ENCODE measurements around the gene IFT27. TPM values are rescaled to one million over a fixed set of nuclear protein-coding genes. Genes with fewer than 3 reads are reported as not detected.

The IFT27 gene, protein sequence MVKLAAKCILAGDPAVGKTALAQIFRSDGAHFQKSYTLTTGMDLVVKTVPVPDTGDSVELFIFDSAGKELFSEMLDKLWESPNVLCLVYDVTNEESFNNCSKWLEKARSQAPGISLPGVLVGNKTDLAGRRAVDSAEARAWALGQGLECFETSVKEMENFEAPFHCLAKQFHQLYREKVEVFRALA
- 10 to 100 TPM; 24.4 to 25.7 TPM for total RNA-seq

GRCh38 chr22:36775964-36776669, at the start of gene IFT27:
TSS of gene IFT27 (minus strand) at chr22:36776119. CDS start at chr22:36775707, 412 bp downstream.

DNA sequence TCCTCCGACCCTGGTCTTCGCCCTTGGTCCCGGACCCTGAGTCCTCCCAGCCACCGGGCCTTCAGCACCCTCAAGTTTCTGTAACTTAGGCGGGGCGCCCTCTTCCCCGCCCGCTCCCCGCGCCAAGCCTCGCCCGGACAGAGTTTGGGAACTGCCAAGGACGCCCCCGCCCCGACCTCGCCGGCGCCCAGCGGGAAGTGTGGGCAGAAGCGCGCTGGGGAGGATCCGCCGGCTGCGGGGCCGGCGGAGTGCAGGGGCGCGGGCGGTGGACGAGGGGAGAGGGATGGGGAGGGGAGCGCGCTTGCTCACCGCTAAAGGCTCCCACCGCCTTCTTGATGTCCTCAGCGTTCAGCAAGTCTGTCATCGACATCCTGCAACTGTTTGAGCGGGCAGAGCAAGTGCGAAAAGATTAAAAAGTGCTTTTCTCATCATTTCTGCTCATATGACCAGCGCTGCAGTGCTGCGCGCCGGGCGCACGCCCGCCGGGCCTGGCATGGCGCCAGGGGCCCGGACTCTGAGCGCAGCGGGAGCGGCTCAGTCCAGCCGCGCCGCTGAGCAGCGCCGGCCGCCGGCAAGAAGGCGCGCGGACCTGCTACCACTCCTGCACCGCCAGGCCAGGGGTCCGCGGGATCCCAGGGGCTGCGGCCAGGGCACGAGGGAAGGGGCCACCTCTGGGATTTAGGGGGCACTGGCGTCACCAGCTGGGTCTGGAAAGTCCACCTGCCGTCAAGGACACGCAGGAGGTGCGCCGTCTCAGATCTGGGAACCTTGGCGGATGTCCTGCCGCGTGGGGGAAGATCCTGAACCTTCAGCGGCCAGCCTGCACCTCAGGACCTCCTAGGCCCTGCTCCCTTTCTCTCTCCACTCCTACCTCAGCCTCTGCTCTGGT, 41.0 kb upstream of the IFT27 start, which contains the start of gene PVALB:
Gene PVALB (minus strand): TSS at position 400 of the 889 bp plus-strand sequence. CDS start 30 bp downstream, at position 370.

Other genes with a start within 250 kb of the IFT27 start
- 100 to 1,000 TPM; 211 to 215 TPM for gene EIF3D, start 247.0 kb downstream of the IFT27 start, total RNA-seq
- gene CACNG2, start 72.4 kb downstream of the IFT27 start, total RNA-seq = not detected
- gene PVALB, start 40.9 kb upstream of the IFT27 start, total RNA-seq = not detected
- gene NCF4, start 84.9 kb upstream of the IFT27 start, total RNA-seq = 10 to 100 TPM in 1 of 2 experiments, 1 to 10 TPM in 1; 9.7 to 10.8 TPM
- gene CSF2RB, start 137.5 kb upstream of the IFT27 start, total RNA-seq = under 1 TPM; 0.43 to 0.58 TPM
- gene TST, start 243.3 kb upstream of the IFT27 start, total RNA-seq = 1 to 10 TPM; 2.8 to 3.4 TPM
- gene MPST, start 243.6 kb upstream of the IFT27 start, total RNA-seq = 10 to 100 TPM; 22.8 TPM

Measured in activated naive CD4-positive, alpha-beta T cell treated with anti-CD3 and anti-CD28 coated beads, Interleukin-2, amount 10 ng/mL, durations not matched to agents 5 hours and 36 hours (primary cell).